ENCODE measurements around the gene FXR1. TPM values are rescaled to one million over a fixed set of nuclear protein-coding genes. Genes with fewer than 3 reads are reported as not detected.

FXR1 gene
- total and polyA plus RNA-seq, 12 donors = 76.6 to 211 (median 123) TPM

- no peak for TF ChIP-seq CTCF (IDR thresholded peaks at IDR 0.05)
- H3K4me1 ChIP-seq (replicated peaks in 1 of 2) = no peaks in the 10 kb centered on the region
- intact Hi-C loops (cut with DNase I) = no loop called here
Observed at GRCh38 chr3:180888992-180889560, 23.4 kb upstream of the FXR1 start.

DNA sequence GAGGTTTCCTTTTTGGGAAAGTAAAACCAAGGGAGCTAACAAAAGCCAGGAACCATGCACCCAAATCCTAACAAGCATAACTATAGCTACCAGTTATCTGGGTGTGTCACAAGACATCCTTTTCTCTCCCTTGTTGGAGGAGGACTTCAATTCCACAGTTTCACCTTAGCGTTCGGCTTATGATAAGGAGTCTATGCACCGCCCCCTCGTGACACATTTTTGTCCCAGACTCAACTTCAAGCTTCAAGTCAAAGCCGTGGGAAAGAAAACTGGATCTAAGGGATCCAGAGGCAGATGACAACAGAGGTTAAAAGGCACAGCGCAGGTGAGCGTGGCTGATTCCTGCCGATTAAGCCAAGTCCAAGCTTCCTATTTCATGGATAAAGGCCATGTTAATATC is 13.9 kb upstream of the FXR1 start:
- H3K9me3 ChIP-seq (replicated peaks in 1 of 3) = no peaks in the 10 kb centered on the region
- no peak for TF ChIP-seq CTCF (IDR thresholded peaks at IDR 0.05)
- no peak for TF ChIP-seq POLR2A (IDR thresholded peaks at IDR 0.05)
- intact Hi-C loops (cut with DNase I) = no loop called here
- DNase-seq = no peak
- WGBS, 4 donors = 86 to 96% (median 92%) methylated on average over 8 of the region's 8 CpGs
- H3K4me1 ChIP-seq (replicated peaks in 1 of 2) = no peaks in the 10 kb centered on the region
- H3K4me3 ChIP-seq = no peak overlapping the region
- no peaks in the 10 kb centered on the region for H3K36me3 ChIP-seq (replicated peaks in 1 of 2)
- no peaks in the 10 kb centered on the region for H3K27me3 ChIP-seq
- H3K27ac ChIP-seq = no peak overlapping the region

More at GRCh38 chr3:180888992-180889560, 23.4 kb upstream of the FXR1 start:
- Histone ChIP-seq H3K4me3 (no peak overlapping the region), H3K27ac (no peak overlapping the region), H3K27me3 (no peaks in the 10 kb centered on the region), H3K9me3 (replicated peaks in 1 of 3) (peaks cover 0 to 6% (median 0%) of the 10 kb centered on the region in 3 donors), H3K36me3 (replicated peaks in 1 of 2) (no peaks in the 10 kb centered on the region)
- WGBS, 4 donors = 70 to 81% (median 78%) methylated on average over 6 of the region's 6 CpGs
- no peak for DNase-seq

DNA sequence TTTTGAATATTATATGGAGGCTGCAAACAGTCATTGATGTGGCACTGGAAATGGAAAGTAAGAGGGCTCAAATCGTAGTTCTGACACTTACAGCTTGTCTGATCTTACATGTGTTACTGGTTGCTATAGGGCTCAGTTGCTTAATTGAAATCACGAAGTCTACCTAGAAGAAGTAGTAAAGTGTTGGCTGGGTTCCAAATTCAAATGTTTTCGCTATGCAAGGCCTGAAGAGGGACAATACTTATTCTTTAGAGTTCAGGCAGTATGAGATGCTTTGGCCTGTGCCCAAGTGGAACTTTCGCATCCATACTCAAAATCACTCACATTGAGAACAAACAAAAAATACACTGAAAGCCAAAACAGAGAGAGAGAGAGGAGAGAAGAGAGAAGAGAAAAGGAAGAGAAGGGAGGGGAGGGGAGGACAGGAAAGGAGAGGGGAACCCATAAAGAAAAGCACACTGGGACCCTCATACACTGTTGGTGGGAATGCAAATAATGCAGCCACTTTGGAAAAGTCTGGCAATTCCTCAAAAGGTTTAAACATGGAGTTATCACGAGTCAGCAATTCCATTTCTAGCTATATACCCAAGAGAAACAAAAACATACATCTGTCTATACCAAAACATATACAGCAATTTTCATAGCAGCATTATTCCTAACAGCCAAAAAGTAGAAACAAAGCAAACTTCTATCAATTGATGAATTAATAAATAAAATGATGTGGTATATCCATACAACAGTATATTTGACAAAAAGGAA is 2.9 kb upstream of the FXR1 start:
- 76 to 78% (median 77%) methylated on average over 5 of the region's 5 CpGs for WGBS, 4 donors
- H3K36me3 ChIP-seq (replicated peaks in 1 of 2) = no peaks in the 10 kb centered on the region
- intact Hi-C loops (cut with DNase I) = no loop called here
- no peak overlapping the region for H3K27ac ChIP-seq
- peaks cover 13 to 17% of the 10 kb centered on the region in 2 donors for H3K4me1 ChIP-seq (replicated peaks in 1 of 2)
- TF ChIP-seq POLR2A (IDR thresholded peaks at IDR 0.05) (no peak), CTCF (IDR thresholded peaks at IDR 0.05) (no peak)
- no peak for DNase-seq
- H3K4me3 ChIP-seq = no peak overlapping the region
- no peaks in the 10 kb centered on the region for H3K27me3 ChIP-seq
- no peaks in the 10 kb centered on the region for H3K9me3 ChIP-seq (replicated peaks in 1 of 3)

GRCh38 chr3:180910823-180911222 is 1.6 kb upstream of the FXR1 start:
- 38 to 56% (median 43%) methylated on average over 4 of the region's 4 CpGs for WGBS, 4 donors
- H3K36me3 ChIP-seq (replicated peaks in 1 of 2) = no peaks in the 10 kb centered on the region
- intact Hi-C loops (cut with DNase I) = no loop called here
- TF ChIP-seq POLR2A (IDR thresholded peaks at IDR 0.05) (no peak), CTCF (IDR thresholded peaks at IDR 0.05) (no peak)
- no peaks in the 10 kb centered on the region for H3K27me3 ChIP-seq
- DNase-seq = no peak
- no peak overlapping the region for H3K4me3 ChIP-seq
- no peak overlapping the region for H3K27ac ChIP-seq
- no peaks in the 10 kb centered on the region for H3K9me3 ChIP-seq (replicated peaks in 1 of 3)
- H3K4me1 ChIP-seq (replicated peaks in 1 of 2) = peaks cover 18 to 28% of the 10 kb centered on the region in 2 donors
